Astrocyte (in vitro differentiated cells and primary cell): Measurements from ENCODE around the gene KRTAP4-3.
"Not testable (repeated sequence)": the region's sequence is repeated elsewhere in the genome, so short reads cannot be mapped to it uniquely, and the experiment has no call there.

ENCODE experiments used
- EZH2 ChIP-seq: IDR thresholded peaks from 2 replicates; pipeline ENCODE4 v1.6.1; 2012; ENCODE audit warnings: mild to moderate bottlenecking, low read length, inconsistent platforms; ENCODE audit not compliant: insufficient read depth
- TF ChIP-seq, protein P1 (sequence below): IDR thresholded peaks from 2 replicates; pipeline ENCODE4 v1.5.1; 2011; ENCODE audit warnings: low read depth, mild to moderate bottlenecking, inconsistent platforms, low read length, moderate library complexity; ENCODE audit not compliant: insufficient read depth

DNA sequence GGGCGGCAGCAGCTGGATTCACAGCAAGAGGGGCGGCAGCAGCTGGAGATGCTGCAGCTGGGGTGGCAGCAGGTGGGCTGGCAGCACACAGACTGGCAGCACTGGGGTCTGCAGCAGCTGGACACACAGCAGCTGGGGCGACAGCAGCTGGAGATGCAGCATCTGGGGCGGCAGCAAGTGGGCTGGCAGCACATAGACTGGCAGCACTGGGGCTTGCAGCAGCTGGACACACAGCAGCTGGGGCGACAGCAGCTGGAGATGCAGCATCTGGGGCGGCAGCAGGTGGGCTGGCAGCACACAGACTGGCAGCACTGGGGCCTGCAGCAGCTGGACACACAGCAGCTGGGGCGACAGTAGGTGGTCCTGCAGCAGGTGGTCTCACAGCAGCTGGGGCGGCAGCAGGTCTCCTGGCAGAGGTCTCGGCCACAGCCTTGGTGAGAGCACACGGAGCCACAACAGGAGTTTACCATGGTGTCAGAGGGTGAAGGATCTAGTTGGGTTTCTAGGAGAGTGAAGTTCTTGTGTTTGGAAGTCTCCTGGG is 50.1 kb downstream of the KRTAP4-3 start, which contains the start of gene KRTAP4-11:
- TF ChIP-seq, protein P1, sequence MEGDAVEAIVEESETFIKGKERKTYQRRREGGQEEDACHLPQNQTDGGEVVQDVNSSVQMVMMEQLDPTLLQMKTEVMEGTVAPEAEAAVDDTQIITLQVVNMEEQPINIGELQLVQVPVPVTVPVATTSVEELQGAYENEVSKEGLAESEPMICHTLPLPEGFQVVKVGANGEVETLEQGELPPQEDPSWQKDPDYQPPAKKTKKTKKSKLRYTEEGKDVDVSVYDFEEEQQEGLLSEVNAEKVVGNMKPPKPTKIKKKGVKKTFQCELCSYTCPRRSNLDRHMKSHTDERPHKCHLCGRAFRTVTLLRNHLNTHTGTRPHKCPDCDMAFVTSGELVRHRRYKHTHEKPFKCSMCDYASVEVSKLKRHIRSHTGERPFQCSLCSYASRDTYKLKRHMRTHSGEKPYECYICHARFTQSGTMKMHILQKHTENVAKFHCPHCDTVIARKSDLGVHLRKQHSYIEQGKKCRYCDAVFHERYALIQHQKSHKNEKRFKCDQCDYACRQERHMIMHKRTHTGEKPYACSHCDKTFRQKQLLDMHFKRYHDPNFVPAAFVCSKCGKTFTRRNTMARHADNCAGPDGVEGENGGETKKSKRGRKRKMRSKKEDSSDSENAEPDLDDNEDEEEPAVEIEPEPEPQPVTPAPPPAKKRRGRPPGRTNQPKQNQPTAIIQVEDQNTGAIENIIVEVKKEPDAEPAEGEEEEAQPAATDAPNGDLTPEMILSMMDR = not testable (repeated sequence)
- TF ChIP-seq EZH2 = not testable (repeated sequence)
